ENCODE data around the gene RSPH9.
A peak's percentile ranks its signal among the peaks of the same experiment; 100 is the strongest.
"Not testable (repeated sequence)": the region's sequence is repeated elsewhere in the genome, so short reads cannot be mapped to it uniquely, and the experiment has no call there.

The RSPH9 gene

GRCh38 chr6:43687079-43687436 lies 42.2 kb downstream of the RSPH9 start:
- DNase-seq (ENCODE audit: low spot score): no peak

GRCh38 chr6:43687437-43688347 lies 42.9 kb downstream of the RSPH9 start, which contains the start of gene MRPS18A:
MRPS18A (minus strand) TSS chr6:43687791; CDS start chr6:43687779, 12 bp downstream.
- DNase-seq (ENCODE audit: low spot score): peak; percentile 88

GRCh38 chr6:43689421-43689820 lies 44.6 kb downstream of the RSPH9 start:
- no peak for DNase-seq (ENCODE audit: low spot score)

GRCh38 chr6:43695215-43695966 lies 50.6 kb downstream of the RSPH9 start:
- DNase-seq (ENCODE audit: low spot score): no peak

- no peak for DNase-seq (ENCODE audit: low spot score)
These were observed 51.1 kb downstream of the RSPH9 start for GRCh38 chr6:43695967-43696291.

- no peak for DNase-seq (ENCODE audit: low spot score)
These were observed 52.6 kb downstream of the RSPH9 start for GRCh38 chr6:43697421-43697820.

GRCh38 chr6:43698584-43699349 lies 53.9 kb downstream of the RSPH9 start:
- peak; percentile 55 for DNase-seq (ENCODE audit: low spot score)

GRCh38 chr6:43699564-43700186 lies 54.8 kb downstream of the RSPH9 start:
- no peak for DNase-seq (ENCODE audit: low spot score)

- DNase-seq (ENCODE audit: low spot score): not testable (repeated sequence)
These were observed 56.2 kb downstream of the RSPH9 start for GRCh38 chr6:43700939-43701560.

- no peak for DNase-seq (ENCODE audit: low spot score)
These were observed 57.3 kb downstream of the RSPH9 start for GRCh38 chr6:43702171-43702533.

- DNase-seq (ENCODE audit: low spot score): peak; percentile 96
These were observed 58.0 kb downstream of the RSPH9 start for GRCh38 chr6:43702534-43703440.

- DNase-seq (ENCODE audit: low spot score): no peak
These were observed 58.9 kb downstream of the RSPH9 start for GRCh38 chr6:43703512-43704429.

- DNase-seq (ENCODE audit: low spot score): no peak
These were observed 61.2 kb downstream of the RSPH9 start for GRCh38 chr6:43705996-43706395.

- DNase-seq (ENCODE audit: low spot score): no peak
These were observed 62.0 kb downstream of the RSPH9 start for GRCh38 chr6:43706788-43707187.

- no peak for DNase-seq (ENCODE audit: low spot score)
These were observed 62.4 kb downstream of the RSPH9 start for GRCh38 chr6:43707269-43707668.

- no peak for DNase-seq (ENCODE audit: low spot score)
These were observed 62.9 kb downstream of the RSPH9 start for GRCh38 chr6:43707767-43708166.

GRCh38 chr6:43708860-43709653 lies 64.2 kb downstream of the RSPH9 start:
- DNase-seq (ENCODE audit: low spot score): peak; percentile 80

GRCh38 chr6:43709654-43710303 lies 64.9 kb downstream of the RSPH9 start:
- no peak for DNase-seq (ENCODE audit: low spot score)

Measured in AG08395 (cell line).